IMR-90 (cell line): ENCODE data around the gene TRMT11. TPM values are rescaled to one million over a fixed set of nuclear protein-coding genes. Genes with fewer than 3 reads are reported as not detected.
A peak's percentile ranks its signal among the peaks of the same experiment; 100 is the strongest.

Source experiments
- ATAC-seq: fragments of 200-7000 bp; cut with Tn5 transposase; 2 replicates; pipeline ENCODE4 v1.9.1; 2020; ENCODE audit warnings: low read depth, mild to moderate bottlenecking, moderate library complexity
- BruUV-seq: library from RNA; stranded (reverse); fragments of 400-500 nt; replicated peaks from 2 replicates; lab custom pipeline; 2021; lab: Mats Ljungman, UMichigan
- CTCF ChIA-PET: fragments of 300-600 bp; formaldehyde crosslinking; extraction: SDS; loops from one replicate; lab custom pipeline; 2021; ENCODE audit warnings: antibody characterized with exemption; lab: Yijun Ruan, JAX
- POLR2A ChIA-PET: fragments of 300-600 bp; sonication (Branson Sonifier 250); formaldehyde crosslinking; loops from one replicate; lab custom pipeline; 2022; ENCODE audit warnings: antibody characterized with exemption; ENCODE audit not compliant: unreplicated experiment; lab: Charles Lee
- DNase-seq: peaks from one replicate; pipeline ENCODE4 v3.0.0; 2013
- H2AFZ ChIP-seq: replicated peaks from 2 replicates; pipeline ENCODE3; 2013; ENCODE audit warnings: low read length, mild to moderate bottlenecking; ENCODE audit not compliant: poor library complexity
- H2AK5ac ChIP-seq: 2 replicates; pipeline ENCODE4 v1.6.1; 2013; ENCODE audit warnings: low read depth, low read length, inconsistent platforms
- H2AK9ac ChIP-seq: replicated peaks from 2 replicates; pipeline ENCODE3; 2013; ENCODE audit warnings: mild to moderate bottlenecking, low read depth, low read length, moderate library complexity; ENCODE audit not compliant: poor library complexity
- H2BK120ac ChIP-seq: 2 replicates; pipeline ENCODE4 v1.6.1; 2013; ENCODE audit warnings: low read depth, low read length, inconsistent platforms
- H2BK15ac ChIP-seq: 3 replicates; pipeline ENCODE4 v1.6.1; 2013; ENCODE audit warnings: low read depth, low read length, inconsistent platforms
- H2BK20ac ChIP-seq: 2 replicates; pipeline ENCODE4 v1.6.1; 2013; ENCODE audit warnings: low read depth, mild to moderate bottlenecking, inconsistent platforms, low read length, moderate library complexity
- H2BK5ac ChIP-seq: 2 replicates; pipeline ENCODE4 v1.6.1; 2013; ENCODE audit warnings: mild to moderate bottlenecking, low read depth, low read length, inconsistent platforms; ENCODE audit not compliant: poor library complexity, severe bottlenecking
- H3K14ac ChIP-seq: replicated peaks from 2 replicates; pipeline ENCODE4 v1.6.1; 2013; ENCODE audit warnings: low read depth, low read length, inconsistent platforms
- H3K18ac ChIP-seq: 2 replicates; pipeline ENCODE4 v1.6.1; 2013; ENCODE audit warnings: low read depth, low read length, control low read depth
- H3K23ac ChIP-seq: 2 replicates; pipeline ENCODE4 v1.6.1; 2013; ENCODE audit warnings: low read depth, low read length, inconsistent platforms
- H3K27ac ChIP-seq: 2 replicates; pipeline ENCODE4 v1.5.1; 2013; ENCODE audit warnings: mild to moderate bottlenecking, control low read depth, low read length; ENCODE audit not compliant: insufficient read depth
- H3K27me3 ChIP-seq: 2 replicates; pipeline ENCODE4 v1.6.1; 2013; ENCODE audit warnings: low read length; ENCODE audit not compliant: control insufficient read depth, insufficient read depth
- H3K36me3 ChIP-seq: 2 replicates; pipeline ENCODE4 v1.6.1; 2013; ENCODE audit warnings: low read length, mixed read lengths; ENCODE audit not compliant: control insufficient read depth, insufficient read depth
- H3K4ac ChIP-seq: 2 replicates; pipeline ENCODE4 v1.6.1; 2013; ENCODE audit warnings: low read depth, low read length, inconsistent platforms
- H3K4me1 ChIP-seq: 2 replicates; pipeline ENCODE4 v1.6.1; 2013; ENCODE audit warnings: low read length, mixed read lengths; ENCODE audit not compliant: control insufficient read depth, insufficient read depth
- H3K4me2 ChIP-seq: 2 replicates; pipeline ENCODE4 v1.6.1; 2013; ENCODE audit warnings: low read depth, mild to moderate bottlenecking, control low read depth, low read length, moderate library complexity
- H3K4me3 ChIP-seq: 2 replicates; pipeline ENCODE4 v1.5.1; 2013; ENCODE audit warnings: low read depth, mild to moderate bottlenecking, control low read depth, low read length, moderate library complexity; ENCODE audit not compliant: insufficient read depth
- H3K56ac ChIP-seq: 2 replicates; pipeline ENCODE4 v1.6.1; 2013; ENCODE audit warnings: low read length, inconsistent platforms; ENCODE audit not compliant: insufficient read depth; ENCODE audit errors: extremely low read depth
- H3K79me1 ChIP-seq, 2 experiments: 2 replicates each; pipeline ENCODE4 v1.6.1; 2013; ENCODE audit warnings: low read length in 2 of 2, inconsistent platforms in 1 of 2, low read depth in 1 of 2
- H3K9ac ChIP-seq: 2 replicates; pipeline ENCODE4 v1.6.1; 2013; ENCODE audit warnings: low read depth, low read length, control low read depth
- H3K9me1 ChIP-seq: 2 replicates; pipeline ENCODE4 v1.6.1; 2013; ENCODE audit warnings: low read length, inconsistent platforms; ENCODE audit not compliant: insufficient read depth
- H3K9me3 ChIP-seq: 2 replicates; pipeline ENCODE4 v1.6.1; 2013; ENCODE audit warnings: low read length; ENCODE audit not compliant: control insufficient read depth, insufficient read depth
- H4K20me1 ChIP-seq: 2 replicates; pipeline ENCODE4 v1.6.1; 2013; ENCODE audit warnings: low read length, inconsistent platforms; ENCODE audit not compliant: insufficient read depth
- H4K5ac ChIP-seq: 2 replicates; pipeline ENCODE4 v1.6.1; 2013; ENCODE audit warnings: mild to moderate bottlenecking, low read depth, low read length, control low read depth
- H4K8ac ChIP-seq, 2 experiments: 2 replicates each; pipeline ENCODE4 v1.6.1; 2013; ENCODE audit warnings: low read depth in 2 of 2, low read length in 2 of 2, control low read depth in 1 of 2, inconsistent platforms in 1 of 2
- H4K91ac ChIP-seq: 2 replicates; pipeline ENCODE4 v1.6.1; 2013; ENCODE audit warnings: low read depth, low read length, inconsistent platforms; ENCODE audit not compliant: insufficient read depth
- BHLHE40 ChIP-seq: fragments of 150-350 bp; IDR thresholded peaks from 2 replicates; pipeline ENCODE4 v1.6.1; 2016; ENCODE audit warnings: mild to moderate bottlenecking, low read depth, low read length
- CEBPB ChIP-seq: IDR thresholded peaks from 2 replicates; pipeline ENCODE4 v1.6.1; 2012; ENCODE audit warnings: low read depth, low read length, improper control_type of control experiment
- FOS ChIP-seq: fragments of 150-350 bp; IDR thresholded peaks from 2 replicates; pipeline ENCODE4 v1.6.1; 2016; ENCODE audit warnings: low read depth, low read length
- MAFK ChIP-seq: IDR thresholded peaks from 2 replicates; pipeline ENCODE4 v1.6.1; 2012; ENCODE audit warnings: low read depth, low read length, improper control_type of control experiment
- RAD21 ChIP-seq: IDR thresholded peaks from 2 replicates; pipeline ENCODE4 v1.6.1; 2012; ENCODE audit warnings: low read length, improper control_type of control experiment
- WGBS, 2 experiments: methylation state at CpG; one replicate each; pipeline versions ENCODE4 v1.1.5 to v1.1.7; 2013; ENCODE audit warnings: missing lambda C conversion rate in 2 of 2; ENCODE audit not compliant: insufficient read length in 1 of 2; ENCODE audit errors: extremely low coverage in 2 of 2; 5-methylcytosine and 5-hydroxymethylcytosine counted together
- dilution Hi-C: fragments of 300-500 bp; cut with HindIII; formaldehyde crosslinking; loops from one replicate; pipeline ENCODE4 v1.14.3; 2018; ENCODE audit warnings: low sequenced_read_pairs; ENCODE audit not compliant: unreplicated experiment
- in situ Hi-C: fragments of 300-500 bp; cut with MboI; formaldehyde crosslinking; loops from 3 replicates; pipeline ENCODE4 v1.14.3; 2019; ENCODE audit warnings: low sequenced_read_pairs, inconsistent platforms, mixed read lengths
- intact Hi-C: fragments of 100-400 bp; cut with micrococcal nuclease; formaldehyde crosslinking; loops from 2 replicates; pipeline ENCODE4 v1.10.0; 2022
- polyA plus RNA-seq, 3 experiments: library from polyadenylated mRNA; depleted of rRNA; stranded (reverse); fragments of >200 nt; gene quantifications; 2 replicates each; pipeline ENCODE4 v1.2.3, GENCODE V29; 2012; ENCODE audit warnings: low replicate concordance in 1 of 3
- total RNA-seq: library from RNA; depleted of rRNA; stranded (reverse); fragments of >200 nt; gene quantifications from 2 replicates; pipeline ENCODE4 v1.2.3, GENCODE V29; 2012
- TF ChIP-seq, protein P1 (sequence below): fragments of 150-350 bp; IDR thresholded peaks from 2 replicates; pipeline ENCODE4 v1.6.1; 2016; ENCODE audit warnings: low read depth, mild to moderate bottlenecking, low read length, moderate library complexity, borderline replicate concordance
- TF ChIP-seq, protein P2 (sequence below): conservative IDR thresholded peaks from 2 replicates; pipeline ENCODE4 v1.5.1; 2012; ENCODE audit warnings: mild to moderate bottlenecking, low read depth, low read length, improper control_type of control experiment

The TRMT11 gene
- total and polyA plus RNA-seq, 2 of the 4 experiments (the other 2 are of a cell fraction) = 14.3 to 19.0 TPM

DNA sequence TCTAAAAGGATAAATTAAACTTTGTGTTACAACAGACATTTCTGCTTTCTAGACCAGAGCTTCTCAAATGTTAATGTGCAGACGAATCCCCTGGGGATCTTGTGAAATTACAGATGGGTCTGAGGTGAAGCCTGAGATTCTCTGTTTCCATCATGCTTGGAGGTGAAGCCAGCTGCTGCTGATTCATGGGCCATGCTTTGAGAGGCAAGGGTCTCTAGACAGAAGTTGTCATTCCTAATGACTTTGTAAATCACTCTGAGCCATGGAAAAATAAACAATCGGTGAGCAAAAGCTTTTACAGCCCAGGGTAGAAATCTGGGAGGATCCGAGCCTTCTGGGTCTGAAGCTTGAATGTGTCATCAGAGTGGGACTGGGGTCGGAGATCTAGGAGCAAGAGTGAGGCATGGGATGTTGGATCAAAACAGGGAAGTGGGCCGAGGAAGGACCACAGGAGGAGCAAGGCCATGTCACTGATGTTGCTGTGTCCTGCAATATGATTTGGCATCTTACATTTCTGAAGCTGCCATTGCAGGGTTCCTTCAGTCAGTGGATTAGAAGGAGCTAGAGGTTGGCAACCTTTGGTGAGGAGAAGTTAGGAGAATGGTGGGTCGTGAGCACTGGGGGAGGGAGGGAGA lies 77.3 kb downstream of the TRMT11 start:
- Histone ChIP-seq H2BK20ac (no peak overlapping the region), H3K27ac (no peak overlapping the region), H2BK5ac (no peak overlapping the region), H4K5ac (no peak overlapping the region), H2AK5ac (no peak overlapping the region), H2AK9ac (no peak overlapping the region), H2BK120ac (no peak overlapping the region), H4K8ac (peak overlapping the region in 1 of 2 experiments; percentile 38; a peak in 1 of 4 replicates), H2BK15ac (no peak overlapping the region), H3K9ac (no peak overlapping the region), H3K4me2 (no peak overlapping the region), H3K79me1 (no peaks in the 10 kb centered on the region), H3K4me3 (no peak overlapping the region), H3K23ac (no peak overlapping the region), H4K91ac (peak overlapping the region; percentile 70), H3K4ac (no peak overlapping the region), H3K4me1 (peaks cover 6% of the 10 kb centered on the region), H3K56ac (no peak overlapping the region), H3K14ac (no peak overlapping the region), H3K27me3 (no peaks in the 10 kb centered on the region), H3K9me3 (no peaks in the 10 kb centered on the region), H4K20me1 (no peaks in the 10 kb centered on the region), H3K9me1 (peaks cover 6% of the 10 kb centered on the region; the same call in 1 of the 2 replicates), H3K18ac (no peak overlapping the region), H3K36me3 (0 out of 2 replicates have a peak, but pooled peaks cover 1% of the 10 kb centered on the region), H2AFZ (no peak overlapping the region)
- intact Hi-C loops = no loop called here
- dilution Hi-C loops = no loop called here
- 50% methylated on average over 2 of the region's 6 CpGs; no CpG with 5 or more reads in 1 of the 2 experiments for WGBS, 2 experiments
- ATAC-seq (peak; percentile 70), DNase-seq (peak; percentile 88)
- BruUV-seq = no TSS peak
- POLR2A ChIA-PET = interaction anchor here (0.6 kb wide), 1 partner anchor 12 kb away, joined by 5 read pairs; no protein-coding TSS in a partner anchor
- TF ChIP-seq, protein P1, sequence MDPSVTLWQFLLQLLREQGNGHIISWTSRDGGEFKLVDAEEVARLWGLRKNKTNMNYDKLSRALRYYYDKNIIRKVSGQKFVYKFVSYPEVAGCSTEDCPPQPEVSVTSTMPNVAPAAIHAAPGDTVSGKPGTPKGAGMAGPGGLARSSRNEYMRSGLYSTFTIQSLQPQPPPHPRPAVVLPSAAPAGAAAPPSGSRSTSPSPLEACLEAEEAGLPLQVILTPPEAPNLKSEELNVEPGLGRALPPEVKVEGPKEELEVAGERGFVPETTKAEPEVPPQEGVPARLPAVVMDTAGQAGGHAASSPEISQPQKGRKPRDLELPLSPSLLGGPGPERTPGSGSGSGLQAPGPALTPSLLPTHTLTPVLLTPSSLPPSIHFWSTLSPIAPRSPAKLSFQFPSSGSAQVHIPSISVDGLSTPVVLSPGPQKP = no peak
- peak; percentile 39; the same call in 1 of the 2 replicates for TF ChIP-seq FOS
- TF ChIP-seq RAD21 = no peak
- TF ChIP-seq BHLHE40 = no peak
- TF ChIP-seq, protein P2, sequence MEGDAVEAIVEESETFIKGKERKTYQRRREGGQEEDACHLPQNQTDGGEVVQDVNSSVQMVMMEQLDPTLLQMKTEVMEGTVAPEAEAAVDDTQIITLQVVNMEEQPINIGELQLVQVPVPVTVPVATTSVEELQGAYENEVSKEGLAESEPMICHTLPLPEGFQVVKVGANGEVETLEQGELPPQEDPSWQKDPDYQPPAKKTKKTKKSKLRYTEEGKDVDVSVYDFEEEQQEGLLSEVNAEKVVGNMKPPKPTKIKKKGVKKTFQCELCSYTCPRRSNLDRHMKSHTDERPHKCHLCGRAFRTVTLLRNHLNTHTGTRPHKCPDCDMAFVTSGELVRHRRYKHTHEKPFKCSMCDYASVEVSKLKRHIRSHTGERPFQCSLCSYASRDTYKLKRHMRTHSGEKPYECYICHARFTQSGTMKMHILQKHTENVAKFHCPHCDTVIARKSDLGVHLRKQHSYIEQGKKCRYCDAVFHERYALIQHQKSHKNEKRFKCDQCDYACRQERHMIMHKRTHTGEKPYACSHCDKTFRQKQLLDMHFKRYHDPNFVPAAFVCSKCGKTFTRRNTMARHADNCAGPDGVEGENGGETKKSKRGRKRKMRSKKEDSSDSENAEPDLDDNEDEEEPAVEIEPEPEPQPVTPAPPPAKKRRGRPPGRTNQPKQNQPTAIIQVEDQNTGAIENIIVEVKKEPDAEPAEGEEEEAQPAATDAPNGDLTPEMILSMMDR = no peak
- TF ChIP-seq MAFK = no peak
- peak; percentile 66 for TF ChIP-seq CEBPB
- in situ Hi-C loops = no loop called here
- CTCF ChIA-PET = no interaction called here
